ENCODE results near the gene TAOK1. TPM values are rescaled to one million over a fixed set of nuclear protein-coding genes. Genes with fewer than 3 reads are reported as not detected.

The TAOK1 gene
- total and polyA plus RNA-seq, 2 of the 13 experiments (the other 11 are each of a cell fraction or from before 2014, with no cell fraction given): 14.1 to 23.0 TPM

- TF ChIP-seq, protein P1, sequence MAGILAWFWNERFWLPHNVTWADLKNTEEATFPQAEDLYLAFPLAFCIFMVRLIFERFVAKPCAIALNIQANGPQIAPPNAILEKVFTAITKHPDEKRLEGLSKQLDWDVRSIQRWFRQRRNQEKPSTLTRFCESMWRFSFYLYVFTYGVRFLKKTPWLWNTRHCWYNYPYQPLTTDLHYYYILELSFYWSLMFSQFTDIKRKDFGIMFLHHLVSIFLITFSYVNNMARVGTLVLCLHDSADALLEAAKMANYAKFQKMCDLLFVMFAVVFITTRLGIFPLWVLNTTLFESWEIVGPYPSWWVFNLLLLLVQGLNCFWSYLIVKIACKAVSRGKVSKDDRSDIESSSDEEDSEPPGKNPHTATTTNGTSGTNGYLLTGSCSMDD (CRISPR knock-in tag; IDR thresholded peaks at IDR 0.05): no peak
- TF ChIP-seq JARID2 (CRISPR knock-in tag; IDR thresholded peaks at IDR 0.05; ENCODE audit: insufficient replicate concordance) (no peak), ZNF747 (CRISPR knock-in tag; IDR thresholded peaks at IDR 0.05; ENCODE audit: borderline replicate concordance) (no peak), TBP (CRISPR knock-in tag; IDR thresholded peaks at IDR 0.05) (no peak), RELA (CRISPR knock-in tag; IDR thresholded peaks at IDR 0.05) (no peak), NFATC3 (CRISPR knock-in tag; IDR thresholded peaks at IDR 0.05) (no peak), JUND (CRISPR knock-in tag; IDR thresholded peaks at IDR 0.05) (0 out of 2 replicates have a peak, but pooled peaks have one; percentile 54), NFE2L2 (IDR thresholded peaks at IDR 0.05; ENCODE audit: low read length) (no peak), ZNF274 (CRISPR knock-in tag; IDR thresholded peaks at IDR 0.05) (no peak), MEIS2 (CRISPR knock-in tag; IDR thresholded peaks at IDR 0.05) (no peak), ZSCAN25 (CRISPR knock-in tag; IDR thresholded peaks at IDR 0.05) (peak; percentile 100), ZNF431 (CRISPR knock-in tag; IDR thresholded peaks at IDR 0.05; ENCODE audit: borderline replicate concordance, low read depth) (no peak), BHLHE40 (IDR thresholded peaks at IDR 0.05; ENCODE audit: low read length) (no peak), JDP2 (CRISPR knock-in tag; IDR thresholded peaks at IDR 0.05; ENCODE audit: borderline replicate concordance) (no peak), AHR (CRISPR knock-in tag; IDR thresholded peaks at IDR 0.05) (peak; percentile 37; the same call in 1 of the 2 replicates), MIER3 (CRISPR knock-in tag; IDR thresholded peaks at IDR 0.05; ENCODE audit: borderline replicate concordance) (peak; percentile 53; the same call in 1 of the 2 replicates), HMG20B (CRISPR knock-in tag; conservative IDR thresholded peaks at IDR 0.05) (0 out of 2 replicates have a peak, but pooled peaks have one; percentile 50), ZNF740 (CRISPR knock-in tag; IDR thresholded peaks at IDR 0.05) (no peak), TRIM24 (CRISPR knock-in tag; IDR thresholded peaks at IDR 0.05) (no peak), REXO4 (CRISPR knock-in tag; IDR thresholded peaks at IDR 0.05; ENCODE audit: borderline replicate concordance) (no peak), ZBTB34 (CRISPR knock-in tag; IDR thresholded peaks at IDR 0.05) (peak; percentile 82), MED8 (CRISPR knock-in tag; IDR thresholded peaks at IDR 0.05; ENCODE audit: insufficient replicate concordance) (no peak), ZNF773 (CRISPR knock-in tag; IDR thresholded peaks at IDR 0.05; ENCODE audit: borderline replicate concordance) (no peak), MXD4 (CRISPR knock-in tag; IDR thresholded peaks at IDR 0.05) (peak; percentile 63), SIX4 (CRISPR knock-in tag; IDR thresholded peaks at IDR 0.05) (no peak)
- TF ChIP-seq, protein P2, sequence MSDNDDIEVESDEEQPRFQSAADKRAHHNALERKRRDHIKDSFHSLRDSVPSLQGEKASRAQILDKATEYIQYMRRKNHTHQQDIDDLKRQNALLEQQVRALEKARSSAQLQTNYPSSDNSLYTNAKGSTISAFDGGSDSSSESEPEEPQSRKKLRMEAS (IDR thresholded peaks at IDR 0.05): peak; percentile 75
- TF ChIP-seq, protein P3, sequence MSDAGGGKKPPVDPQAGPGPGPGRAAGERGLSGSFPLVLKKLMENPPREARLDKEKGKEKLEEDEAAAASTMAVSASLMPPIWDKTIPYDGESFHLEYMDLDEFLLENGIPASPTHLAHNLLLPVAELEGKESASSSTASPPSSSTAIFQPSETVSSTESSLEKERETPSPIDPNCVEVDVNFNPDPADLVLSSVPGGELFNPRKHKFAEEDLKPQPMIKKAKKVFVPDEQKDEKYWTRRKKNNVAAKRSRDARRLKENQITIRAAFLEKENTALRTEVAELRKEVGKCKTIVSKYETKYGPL (CRISPR knock-in tag; IDR thresholded peaks at IDR 0.05): no peak
- TF ChIP-seq, protein P4, sequence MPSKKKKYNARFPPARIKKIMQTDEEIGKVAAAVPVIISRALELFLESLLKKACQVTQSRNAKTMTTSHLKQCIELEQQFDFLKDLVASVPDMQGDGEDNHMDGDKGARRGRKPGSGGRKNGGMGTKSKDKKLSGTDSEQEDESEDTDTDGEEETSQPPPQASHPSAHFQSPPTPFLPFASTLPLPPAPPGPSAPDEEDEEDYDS (CRISPR knock-in tag; IDR thresholded peaks at IDR 0.05): peak; percentile 52; the same call in 1 of the 2 replicates
These were observed 184.8 kb downstream of the TAOK1 start (continued) for GRCh38 chr17:29574732-29575510.

Data from HepG2 (cell line).